NT2/D1 (cell line): ENCODE results near the gene PLTP.

ENCODE experiments used
- SUZ12 ChIP-seq: IDR thresholded peaks from 2 replicates; pipeline ENCODE4 v1.6.1; 2011; ENCODE audit not compliant: insufficient read length, insufficient read depth; ENCODE audit errors: extremely low read depth
- YY1 ChIP-seq: IDR thresholded peaks from 2 replicates; pipeline ENCODE4 v1.6.1; 2011; ENCODE audit not compliant: insufficient read length, insufficient read depth

GRCh38 chr20:45907219-45907948, 4.6 kb downstream of the PLTP start:
- no peak for TF ChIP-seq YY1
- TF ChIP-seq SUZ12, result no peak
